Stimulated activated effector memory CD8-positive, alpha-beta T cell treated with anti-CD3 and anti-CD28 coated beads, Interleukin-12 subunit alpha, Interleukin-12 subunit beta, amount 100 ng/mL, for 72 hours (primary cell): Measurements from ENCODE around the gene NEURL1.
A peak's percentile ranks its signal among the peaks of the same experiment; 100 is the strongest.
"Not testable (repeated sequence)": the region's sequence is repeated elsewhere in the genome, so short reads cannot be mapped to it uniquely, and the experiment has no call there.

Experiments
- ATAC-seq: fragments of 150-1000 bp; cut with Tn5 transposase; 2 replicates; pipeline ENCODE4 v1.10.0; 2021
- DNase-seq, 2 donors: peaks; one replicate each; pipeline ENCODE4 v3.0.0; 2021 to 2022; ENCODE audit warnings: low spot score in 2 of 2
- H3K27ac Mint-ChIP-seq: one replicate; pipeline ENCODE4 v1.8.0; 2022; ENCODE audit warnings: mild to moderate bottlenecking, mixed read lengths
- H3K36me3 Mint-ChIP-seq: one replicate; pipeline ENCODE4 v1.8.0; 2022; ENCODE audit warnings: mild to moderate bottlenecking, mixed read lengths
- H3K4me1 Mint-ChIP-seq: one replicate; pipeline ENCODE4 v1.8.0; 2022; ENCODE audit warnings: mixed read lengths
- H3K4me3 Mint-ChIP-seq: one replicate; pipeline ENCODE4 v1.8.0; 2022; ENCODE audit warnings: mild to moderate bottlenecking, mixed read lengths
- H3K9me3 Mint-ChIP-seq: one replicate; pipeline ENCODE4 v1.8.0; 2022; ENCODE audit warnings: mixed read lengths

Gene NEURL1

GRCh38 chr10:103622935-103623574, 129.6 kb downstream of the NEURL1 start:
- Mint-ChIP-seq H3K36me3 (peaks cover 12% of the 10 kb centered on the region), H3K4me3 (no peak overlapping the region), H3K9me3 (no peaks in the 10 kb centered on the region), H3K27ac (no peak overlapping the region), H3K4me1 (no peaks in the 10 kb centered on the region)
- ATAC-seq (no peak), DNase-seq (no peak)

DNA sequence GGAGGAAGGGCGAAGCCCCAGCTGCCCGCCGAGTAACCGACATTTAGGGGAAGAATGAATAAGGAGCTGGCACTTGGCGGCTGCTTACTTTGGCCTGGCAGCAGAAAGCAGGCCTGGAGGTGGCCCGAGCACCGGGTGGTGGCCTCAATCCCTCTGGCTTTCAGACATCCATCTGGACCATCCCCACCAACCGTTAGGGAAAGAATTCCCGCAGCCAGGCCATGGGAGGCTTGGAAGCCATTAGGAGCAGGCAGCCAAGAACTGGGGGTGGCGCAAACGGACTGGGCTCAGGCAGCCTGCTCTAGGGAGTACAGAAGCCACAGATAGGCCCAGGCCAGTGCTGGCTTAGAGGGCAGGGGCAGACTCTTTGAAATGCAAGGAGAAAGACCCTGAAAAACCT, 132.7 kb downstream of the NEURL1 start:
- no peaks in the 10 kb centered on the region for H3K4me1 Mint-ChIP-seq
- no peaks in the 10 kb centered on the region for H3K9me3 Mint-ChIP-seq
- DNase-seq (no peak), ATAC-seq (no peak)
- no peak overlapping the region for H3K27ac Mint-ChIP-seq
- H3K4me3 Mint-ChIP-seq, result no peak overlapping the region
- peaks cover 12% of the 10 kb centered on the region for H3K36me3 Mint-ChIP-seq

DNA sequence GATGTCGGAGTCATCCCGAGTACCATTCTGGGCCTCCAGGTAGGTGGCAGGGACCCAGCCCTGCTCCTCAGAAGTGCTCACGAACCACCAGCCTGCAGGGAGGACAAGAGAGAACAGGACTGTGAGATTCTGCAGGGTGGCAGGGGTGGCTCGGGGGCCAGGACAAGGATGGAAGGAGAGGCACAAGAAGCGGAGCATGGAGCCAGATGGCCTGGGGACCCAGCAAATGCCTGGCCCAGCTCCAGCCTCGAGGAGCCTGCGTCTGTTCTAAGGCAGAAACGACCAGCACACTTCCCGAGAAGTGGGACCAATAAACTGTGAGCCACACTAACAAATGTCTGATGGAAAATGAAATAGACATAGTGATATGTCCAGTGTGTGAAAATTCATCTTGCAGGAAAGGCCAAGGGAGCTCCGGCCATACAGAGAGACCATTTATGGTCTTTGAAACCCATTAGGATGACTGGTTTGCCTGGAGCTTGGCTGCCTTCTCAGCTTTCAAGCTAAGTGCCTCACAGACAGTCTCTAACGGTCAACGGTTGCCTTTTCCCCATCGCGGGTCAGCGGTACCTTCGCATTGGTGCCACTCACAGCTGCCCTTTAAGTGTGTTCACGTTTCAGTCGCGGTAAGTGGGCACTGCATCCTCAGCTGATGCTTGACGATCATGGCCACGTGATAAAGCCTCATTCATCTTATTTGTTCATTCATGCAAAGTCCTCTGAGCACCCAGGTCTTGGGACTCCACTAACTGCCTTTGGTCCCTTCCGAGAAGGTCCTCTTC, 133.8 kb downstream of the NEURL1 start:
- Mint-ChIP-seq H3K4me3 (no peak overlapping the region), H3K36me3 (peaks cover 12% of the 10 kb centered on the region), H3K4me1 (peaks cover 1% of the 10 kb centered on the region), H3K9me3 (no peaks in the 10 kb centered on the region), H3K27ac (peak overlapping the region; percentile 54)
- ATAC-seq, result no peak
- DNase-seq, result no peak

DNA sequence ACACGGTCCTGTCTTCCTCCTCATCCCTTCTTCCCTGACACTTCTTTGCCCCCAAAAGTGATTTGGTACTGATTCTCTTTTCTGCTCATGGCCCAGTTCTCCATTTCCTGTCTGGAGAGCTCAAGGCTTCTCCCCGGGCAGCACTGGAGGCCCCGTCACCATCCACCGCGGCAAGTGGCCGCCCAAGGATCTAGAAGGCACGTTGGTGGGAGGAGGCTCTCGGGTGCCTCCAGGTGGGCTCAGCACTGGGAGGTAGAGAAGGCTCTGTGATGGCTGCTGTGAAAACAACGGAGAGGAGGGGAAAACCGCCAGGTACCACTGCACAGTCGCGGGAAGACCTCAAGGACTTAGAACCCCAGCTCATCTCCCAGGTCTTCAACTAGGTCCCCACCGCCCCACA, 134.4 kb downstream of the NEURL1 start:
- Mint-ChIP-seq H3K9me3 (no peaks in the 10 kb centered on the region), H3K4me1 (peaks cover 7% of the 10 kb centered on the region), H3K36me3 (peaks cover 12% of the 10 kb centered on the region), H3K27ac (peak overlapping the region; percentile 21), H3K4me3 (no peak overlapping the region)
- no peak for DNase-seq
- ATAC-seq, result no peak

GRCh38 chr10:103629581-103629980, 136.1 kb downstream of the NEURL1 start:
- H3K4me1 Mint-ChIP-seq, result peaks cover 8% of the 10 kb centered on the region
- H3K4me3 Mint-ChIP-seq, result no peak overlapping the region
- DNase-seq (no peak), ATAC-seq (no peak)
- H3K36me3 Mint-ChIP-seq, result peaks cover 12% of the 10 kb centered on the region
- no peaks in the 10 kb centered on the region for H3K9me3 Mint-ChIP-seq
- no peak overlapping the region for H3K27ac Mint-ChIP-seq

DNA sequence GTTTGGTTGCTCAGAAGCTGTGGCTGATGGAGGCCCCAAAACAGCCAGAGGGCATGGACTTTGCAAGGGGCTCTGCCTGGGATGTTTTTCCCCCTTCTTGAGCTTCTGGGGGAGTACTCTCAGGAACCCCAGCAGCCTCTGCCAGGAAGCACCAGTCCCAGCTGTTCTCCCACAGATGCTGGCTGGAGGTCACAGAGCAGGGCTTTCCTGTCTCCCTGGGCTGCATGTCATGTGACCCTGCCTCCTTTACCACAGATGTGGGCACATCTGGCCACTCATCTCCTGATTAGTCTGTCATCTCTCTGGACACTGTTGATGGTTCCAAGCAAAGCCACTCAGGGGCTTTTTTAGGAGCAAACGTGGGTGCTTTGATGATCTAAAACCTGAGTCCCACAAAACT, 136.7 kb downstream of the NEURL1 start:
- DNase-seq (no peak), ATAC-seq (no peak)
- no peaks in the 10 kb centered on the region for H3K9me3 Mint-ChIP-seq
- no peak overlapping the region for H3K27ac Mint-ChIP-seq
- H3K4me1 Mint-ChIP-seq, result peaks cover 8% of the 10 kb centered on the region
- H3K4me3 Mint-ChIP-seq, result no peak overlapping the region
- peaks cover 12% of the 10 kb centered on the region for H3K36me3 Mint-ChIP-seq

DNA sequence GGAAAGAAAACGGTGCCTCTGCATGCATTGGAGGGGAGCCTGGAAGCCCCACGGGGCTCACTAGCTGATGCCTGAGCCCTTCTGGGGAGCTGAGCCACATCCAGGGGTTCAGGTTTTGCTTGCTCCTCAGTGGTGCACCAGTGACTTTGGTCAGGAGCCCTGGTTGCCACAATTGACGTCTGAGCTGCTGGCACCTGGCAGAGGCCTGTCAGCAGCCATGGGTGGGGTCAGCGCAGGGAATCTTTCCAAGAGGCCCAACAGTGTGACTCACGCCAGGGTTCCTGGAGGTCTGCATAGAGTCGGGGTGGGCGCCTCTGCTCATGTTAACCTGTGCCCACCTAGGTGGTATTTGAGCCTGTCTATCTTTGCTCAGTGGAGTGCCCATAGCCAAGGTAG, 138.7 kb downstream of the NEURL1 start:
- Mint-ChIP-seq H3K9me3 (no peaks in the 10 kb centered on the region), H3K27ac (no peak overlapping the region), H3K36me3 (no peaks in the 10 kb centered on the region), H3K4me1 (peaks cover 8% of the 10 kb centered on the region), H3K4me3 (no peak overlapping the region)
- DNase-seq, result no peak
- ATAC-seq, result no peak

DNA sequence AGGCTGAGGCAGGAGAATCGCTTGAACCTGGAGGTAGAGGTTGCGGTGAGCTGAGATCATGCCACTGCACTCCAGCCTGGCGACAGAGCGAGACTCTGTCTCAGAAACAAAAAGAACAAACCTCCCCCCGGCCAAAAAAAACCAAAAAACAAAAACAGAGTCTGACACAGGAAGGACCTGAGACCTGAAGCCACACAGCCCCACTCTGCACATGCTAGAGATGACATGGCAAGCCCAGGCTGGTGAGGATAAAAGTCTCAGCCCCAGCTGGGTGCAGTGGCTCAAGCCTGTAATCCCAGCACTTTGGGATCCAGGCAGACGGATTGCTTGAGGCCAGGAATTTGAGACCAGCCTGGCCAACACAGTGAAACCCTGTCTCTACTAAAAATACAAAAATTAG, 139.4 kb downstream of the NEURL1 start:
- H3K4me3 Mint-ChIP-seq, H3K9me3 Mint-ChIP-seq, H3K36me3 Mint-ChIP-seq, H3K27ac Mint-ChIP-seq, DNase-seq, H3K4me1 Mint-ChIP-seq, ATAC-seq: not testable (repeated sequence)

GRCh38 chr10:103633846-103634245, 140.3 kb downstream of the NEURL1 start:
- H3K36me3 Mint-ChIP-seq, result no peaks in the 10 kb centered on the region
- peaks cover 8% of the 10 kb centered on the region for H3K4me1 Mint-ChIP-seq
- H3K27ac Mint-ChIP-seq, result no peak overlapping the region
- no peaks in the 10 kb centered on the region for H3K9me3 Mint-ChIP-seq
- no peak overlapping the region for H3K4me3 Mint-ChIP-seq
- DNase-seq, result no peak
- no peak for ATAC-seq

DNA sequence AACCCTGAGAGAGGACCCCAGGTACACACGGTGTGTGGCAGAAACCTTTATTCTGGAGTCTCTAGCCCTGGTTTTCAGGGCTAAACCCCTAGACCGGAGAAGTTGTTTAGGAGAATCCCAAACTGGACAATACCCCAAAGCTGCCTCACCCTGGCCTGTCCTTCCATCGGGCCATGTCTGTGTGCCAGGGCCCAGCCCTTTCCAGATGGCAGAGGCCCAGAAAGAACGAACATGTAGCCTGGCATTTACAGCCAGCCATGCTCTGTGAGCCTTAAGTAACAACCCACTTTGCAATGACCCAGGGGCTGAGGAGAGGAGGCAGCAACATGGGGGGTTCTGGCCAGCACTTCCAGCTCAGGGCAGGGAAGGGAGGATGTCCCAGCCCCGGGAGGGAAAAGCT, 142.1 kb downstream of the NEURL1 start:
- Mint-ChIP-seq H3K27ac (no peak overlapping the region), H3K9me3 (no peaks in the 10 kb centered on the region)

DNA sequence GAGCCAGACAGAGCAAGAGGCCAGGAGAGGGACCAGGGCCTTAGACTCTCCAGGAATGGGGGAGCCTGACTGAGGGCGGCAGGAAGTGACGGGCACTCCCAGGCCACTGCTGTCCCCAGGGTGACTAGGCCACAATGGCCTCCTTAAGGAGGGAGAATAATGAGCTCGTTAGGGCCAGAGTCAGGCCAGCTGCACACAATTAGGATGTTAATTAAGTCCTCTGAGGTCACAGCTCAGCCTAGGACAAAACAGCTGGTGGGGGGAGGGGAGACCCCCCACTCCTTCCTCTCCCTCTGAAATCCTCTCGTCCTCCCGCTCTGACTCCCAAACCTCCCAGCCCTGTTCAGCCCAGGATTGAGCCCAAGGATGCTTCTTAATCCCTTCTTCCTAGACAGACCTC, 143.0 kb downstream of the NEURL1 start:
- no peak overlapping the region for H3K27ac Mint-ChIP-seq
- ATAC-seq (no peak), DNase-seq (no peak)
- H3K4me3 Mint-ChIP-seq, result no peak overlapping the region
- H3K36me3 Mint-ChIP-seq, result no peaks in the 10 kb centered on the region
- H3K4me1 Mint-ChIP-seq, result peaks cover 8% of the 10 kb centered on the region
- H3K9me3 Mint-ChIP-seq, result no peaks in the 10 kb centered on the region

More for the DNA sequence above, 142.1 kb downstream of the NEURL1 start:
- no peak for DNase-seq
- Mint-ChIP-seq H3K4me3 (no peak overlapping the region), H3K4me1 (peaks cover 8% of the 10 kb centered on the region), H3K36me3 (no peaks in the 10 kb centered on the region)
- ATAC-seq, result no peak

DNA sequence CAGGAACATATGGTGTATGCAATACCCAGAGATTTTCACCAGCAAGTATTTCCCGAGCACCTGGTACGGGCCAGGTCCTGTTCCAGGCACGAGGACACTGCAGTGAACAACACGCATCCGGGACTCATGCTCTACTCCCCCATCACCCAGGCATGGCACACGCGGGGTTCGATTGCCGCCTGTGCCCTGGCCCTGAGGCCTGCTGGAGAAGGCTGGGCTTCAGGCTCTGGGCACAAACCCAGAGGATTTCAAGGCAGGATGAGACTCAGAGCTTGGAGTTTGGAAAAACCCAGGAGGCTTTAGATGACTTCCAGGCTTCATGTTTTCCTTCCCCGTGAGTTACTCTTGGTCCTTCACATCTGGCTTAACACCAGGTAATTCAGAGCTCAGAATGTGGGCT, 143.5 kb downstream of the NEURL1 start:
- DNase-seq (no peak), ATAC-seq (no peak)
- no peak overlapping the region for H3K27ac Mint-ChIP-seq

GRCh38 chr10:103637927-103638557, 144.5 kb downstream of the NEURL1 start:
- H3K36me3 Mint-ChIP-seq, result no peaks in the 10 kb centered on the region
- H3K4me3 Mint-ChIP-seq, result no peak overlapping the region
- DNase-seq (no peak), ATAC-seq (peak; percentile 23)
- H3K27ac Mint-ChIP-seq, result no peak overlapping the region
- no peaks in the 10 kb centered on the region for H3K9me3 Mint-ChIP-seq
- no peaks in the 10 kb centered on the region for H3K4me1 Mint-ChIP-seq

More for the DNA sequence above, 143.5 kb downstream of the NEURL1 start:
- H3K4me1 Mint-ChIP-seq, result peaks cover 8% of the 10 kb centered on the region
- H3K36me3 Mint-ChIP-seq, result no peaks in the 10 kb centered on the region
- no peaks in the 10 kb centered on the region for H3K9me3 Mint-ChIP-seq
- H3K4me3 Mint-ChIP-seq, result no peak overlapping the region

DNA sequence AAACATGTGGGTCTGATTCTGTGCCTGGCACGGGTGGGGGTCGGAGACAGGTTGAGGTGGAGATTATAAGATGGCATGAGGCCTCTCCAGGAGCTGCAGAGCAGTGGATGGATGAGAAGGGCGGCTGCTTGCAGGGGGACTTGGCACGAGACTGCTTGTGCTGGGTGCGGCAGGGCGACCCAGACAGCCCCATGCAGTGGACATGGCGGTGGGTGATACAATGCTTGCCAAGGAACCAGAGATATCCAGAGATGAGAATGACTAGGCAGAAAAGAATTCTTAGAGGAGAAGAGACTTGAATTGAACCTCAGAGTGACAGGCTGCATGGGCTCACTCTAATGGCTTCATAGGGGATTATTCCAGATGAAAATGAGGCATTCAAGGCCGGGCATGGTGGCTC, 145.4 kb downstream of the NEURL1 start:
- DNase-seq (no peak), ATAC-seq (no peak)
- H3K9me3 Mint-ChIP-seq, result no peaks in the 10 kb centered on the region
- H3K36me3 Mint-ChIP-seq, result no peaks in the 10 kb centered on the region
- H3K4me1 Mint-ChIP-seq, result no peaks in the 10 kb centered on the region
- no peak overlapping the region for H3K27ac Mint-ChIP-seq
- no peak overlapping the region for H3K4me3 Mint-ChIP-seq

DNA sequence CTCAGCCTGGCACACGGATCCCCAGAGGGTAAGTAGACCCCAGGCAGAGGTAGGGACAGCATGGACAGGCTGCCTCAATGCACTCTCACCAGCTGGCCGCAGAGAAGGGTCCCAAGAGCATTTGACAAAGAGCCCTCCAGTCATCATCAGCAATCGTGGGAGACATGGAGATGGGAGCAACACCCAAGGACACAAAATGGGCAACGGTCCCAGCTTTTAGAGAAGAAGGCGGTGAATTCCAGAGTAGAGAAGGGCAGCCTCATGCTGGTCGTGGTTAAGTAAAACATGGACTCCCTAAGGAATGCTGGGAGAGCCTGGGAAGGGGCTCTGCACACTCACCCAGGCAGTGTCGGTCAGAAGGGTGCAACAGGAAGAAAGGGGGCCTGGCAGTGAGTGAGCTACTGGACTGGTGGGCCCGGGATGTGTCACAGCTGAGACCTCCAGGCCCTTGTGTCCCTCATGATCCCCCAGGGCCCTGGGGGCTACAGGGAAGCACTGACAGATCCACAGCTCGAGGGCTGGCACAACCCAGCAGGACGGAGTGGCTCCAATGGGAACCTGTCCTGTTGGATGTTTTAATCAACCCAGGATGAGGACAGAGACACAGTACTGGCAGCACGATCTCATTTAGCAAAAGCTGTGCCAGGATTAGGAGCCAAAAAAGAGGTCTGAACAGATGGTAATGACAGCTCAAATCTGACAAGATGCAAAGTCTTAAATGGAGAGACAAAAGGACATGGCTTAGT, 147.1 kb downstream of the NEURL1 start:
- ATAC-seq, result no peak
- Mint-ChIP-seq H3K9me3 (no peaks in the 10 kb centered on the region), H3K4me1 (no peaks in the 10 kb centered on the region), H3K36me3 (no peaks in the 10 kb centered on the region), H3K27ac (no peak overlapping the region), H3K4me3 (no peak overlapping the region)
- no peak for DNase-seq
